GM12864 (cell line): ENCODE results near the gene CHCHD2.
"Not testable (repeated sequence)": the region's sequence is repeated elsewhere in the genome, so short reads cannot be mapped to it uniquely, and the experiment has no call there.

Experiments
- DNase-seq: peaks from one replicate; pipeline ENCODE4 v3.0.0-alpha.2; 2011; ENCODE audit warnings: low read depth
- H3K4me3 ChIP-seq: 2 replicates; pipeline ENCODE4 v1.5.1; 2011; ENCODE audit warnings: mild to moderate bottlenecking, low read depth, low read length, control low read depth
- CTCF ChIP-seq: IDR thresholded peaks from 2 replicates; pipeline ENCODE4 v1.5.1; 2011; ENCODE audit warnings: low read depth, mild to moderate bottlenecking, moderate library complexity, low read length, control low read depth, inconsistent platforms; ENCODE audit errors: missing control alignments

CHCHD2 gene

GRCh38 chr7:56097700-56098099 lies 8.6 kb downstream of the CHCHD2 start:
- TF ChIP-seq CTCF: no peak
- DNase-seq: no peak

GRCh38 chr7:56092789-56093531 lies 13.3 kb downstream of the CHCHD2 start, which contains the start of gene PHKG1:
Gene PHKG1, minus strand, starts transcription at chr7:56092952. Its CDS starts 4,011 bp downstream, at chr7:56088941.
- no peak within 1 kb of the TSS for H3K4me3 ChIP-seq
- TF ChIP-seq CTCF: no peak
- DNase-seq: no peak

More at GRCh38 chr7:56097700-56098099, 8.6 kb downstream of the CHCHD2 start:
- no peak overlapping the region for H3K4me3 ChIP-seq

GRCh38 chr7:56092388-56092787 lies 13.9 kb downstream of the CHCHD2 start:
- DNase-seq, H3K4me3 ChIP-seq: not testable (repeated sequence)

GRCh38 chr7:56091591-56091990 lies 14.7 kb downstream of the CHCHD2 start:
- no peak for TF ChIP-seq CTCF
- DNase-seq: no peak
- H3K4me3 ChIP-seq: no peak overlapping the region

- no peak for DNase-seq
- no peak overlapping the region for H3K4me3 ChIP-seq
- no peak for TF ChIP-seq CTCF
These were observed 18.8 kb downstream of the CHCHD2 start for GRCh38 chr7:56087445-56087844.

GRCh38 chr7:56086761-56087160 lies 19.5 kb downstream of the CHCHD2 start:
- H3K4me3 ChIP-seq: no peak overlapping the region
- TF ChIP-seq CTCF: no peak
- DNase-seq: no peak

GRCh38 chr7:56083150-56083785 lies 23.0 kb downstream of the CHCHD2 start:
- H3K4me3 ChIP-seq: no peak overlapping the region
- TF ChIP-seq CTCF: no peak
- no peak for DNase-seq
